H1 (cell line): ENCODE data around the gene CDK5RAP2. TPM values are rescaled to one million over a fixed set of nuclear protein-coding genes. Genes with fewer than 3 reads are reported as not detected.

ENCODE experiments used
- SP2 ChIP-seq: IDR thresholded peaks from 2 replicates; pipeline ENCODE4 v1.6.1; 2012; ENCODE audit warnings: mild to moderate bottlenecking, low read length, inconsistent platforms
- TAF7 ChIP-seq: optimal IDR thresholded peaks from 2 replicates; pipeline ENCODE3; 2011; ENCODE audit warnings: low read depth, mild to moderate bottlenecking, inconsistent platforms, low read length, moderate library complexity, borderline replicate concordance
- TEAD4 ChIP-seq: IDR thresholded peaks from 2 replicates; pipeline ENCODE4 v1.6.1; 2012; ENCODE audit warnings: low read depth, low read length, inconsistent platforms, mixed read lengths
- polyA plus RNA-seq, 7 experiments: library from polyadenylated mRNA; depleted of rRNA in 3 of 7; stranded (reverse) in 5 of 7; unstranded in 2 of 7; fragments of >200 nt in 5 of 7; fragments of 200-250 nt in 2 of 7; gene quantifications; 1 replicate in 5 of 7; 2 replicates in 1 of 7; 4 replicates in 1 of 7; pipeline versions ENCODE4 v1.2.1 to v1.2.3, GENCODE V29; 2011 to 2013; ENCODE audit warnings: missing spikeins in 2 of 7, mixed read lengths in 2 of 7
- total RNA-seq: library from RNA; stranded (reverse); fragmentation: NEBNext Ultra II Directional; extraction: Animal tissue kit (Norgen Biotek cat#: 25700); gene quantifications from 2 replicates; pipeline ENCODE4 v1.2.1, GENCODE V29; 2021
- TF ChIP-seq, protein P1 (sequence below): IDR thresholded peaks from 2 replicates; pipeline ENCODE4 v1.6.1; 2011; ENCODE audit warnings: low read length, improper control_type of control experiment

CDK5RAP2 gene
- total and polyA plus RNA-seq, 2 of the 8 experiments (the other 6 are each of a cell fraction or from before 2014, with no cell fraction given), result 19.8 to 49.4 TPM

DNA sequence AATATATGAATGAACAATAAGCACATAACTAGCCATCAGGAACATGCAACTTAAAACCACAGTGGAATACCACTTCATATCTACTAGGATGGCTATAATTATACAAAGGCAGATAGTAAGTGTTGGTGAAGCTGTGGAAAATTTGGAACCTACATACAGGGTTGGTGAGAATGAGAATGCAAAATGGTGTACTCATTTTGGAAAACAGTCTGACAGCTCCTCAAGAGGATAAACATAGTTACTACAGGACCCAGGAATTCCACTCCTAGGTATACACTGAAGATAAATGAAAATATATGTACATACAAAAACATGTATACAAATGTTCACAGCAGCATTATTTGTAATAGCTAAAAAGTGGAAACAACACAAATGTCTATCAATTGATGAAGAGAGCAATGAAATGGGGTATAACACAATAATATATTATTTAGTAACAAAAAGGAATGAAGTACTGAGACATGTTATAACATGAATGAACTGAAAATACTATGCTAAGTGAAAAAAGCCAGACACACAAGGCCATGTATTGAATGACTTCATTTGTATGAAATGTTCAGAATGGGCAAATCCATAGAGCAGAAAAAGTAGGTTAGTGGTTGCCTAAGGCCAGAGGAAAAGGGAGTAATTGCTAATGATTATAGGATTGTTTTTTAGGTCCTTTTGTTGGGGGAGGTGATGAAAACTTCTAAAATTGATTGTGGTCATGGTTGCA is 31.2 kb upstream of the CDK5RAP2 start (continued):
- TF ChIP-seq TAF7 (no peak), SP2 (no peak), TEAD4 (no peak)
- TF ChIP-seq, protein P1, sequence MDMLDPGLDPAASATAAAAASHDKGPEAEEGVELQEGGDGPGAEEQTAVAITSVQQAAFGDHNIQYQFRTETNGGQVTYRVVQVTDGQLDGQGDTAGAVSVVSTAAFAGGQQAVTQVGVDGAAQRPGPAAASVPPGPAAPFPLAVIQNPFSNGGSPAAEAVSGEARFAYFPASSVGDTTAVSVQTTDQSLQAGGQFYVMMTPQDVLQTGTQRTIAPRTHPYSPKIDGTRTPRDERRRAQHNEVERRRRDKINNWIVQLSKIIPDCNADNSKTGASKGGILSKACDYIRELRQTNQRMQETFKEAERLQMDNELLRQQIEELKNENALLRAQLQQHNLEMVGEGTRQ, result no peak
- TF ChIP-seq, all 59 proteins: peak for 2
